T-helper 22 cell (primary cell): ENCODE results near the gene POLL.
"Not testable (repeated sequence)": the region's sequence is repeated elsewhere in the genome, so short reads cannot be mapped to it uniquely, and the experiment has no call there.

ENCODE experiments used
- DNase-seq: peaks from one replicate; pipeline ENCODE4 v3.0.0-alpha.2; 2020; ENCODE audit warnings: low read depth

Gene POLL

DNA sequence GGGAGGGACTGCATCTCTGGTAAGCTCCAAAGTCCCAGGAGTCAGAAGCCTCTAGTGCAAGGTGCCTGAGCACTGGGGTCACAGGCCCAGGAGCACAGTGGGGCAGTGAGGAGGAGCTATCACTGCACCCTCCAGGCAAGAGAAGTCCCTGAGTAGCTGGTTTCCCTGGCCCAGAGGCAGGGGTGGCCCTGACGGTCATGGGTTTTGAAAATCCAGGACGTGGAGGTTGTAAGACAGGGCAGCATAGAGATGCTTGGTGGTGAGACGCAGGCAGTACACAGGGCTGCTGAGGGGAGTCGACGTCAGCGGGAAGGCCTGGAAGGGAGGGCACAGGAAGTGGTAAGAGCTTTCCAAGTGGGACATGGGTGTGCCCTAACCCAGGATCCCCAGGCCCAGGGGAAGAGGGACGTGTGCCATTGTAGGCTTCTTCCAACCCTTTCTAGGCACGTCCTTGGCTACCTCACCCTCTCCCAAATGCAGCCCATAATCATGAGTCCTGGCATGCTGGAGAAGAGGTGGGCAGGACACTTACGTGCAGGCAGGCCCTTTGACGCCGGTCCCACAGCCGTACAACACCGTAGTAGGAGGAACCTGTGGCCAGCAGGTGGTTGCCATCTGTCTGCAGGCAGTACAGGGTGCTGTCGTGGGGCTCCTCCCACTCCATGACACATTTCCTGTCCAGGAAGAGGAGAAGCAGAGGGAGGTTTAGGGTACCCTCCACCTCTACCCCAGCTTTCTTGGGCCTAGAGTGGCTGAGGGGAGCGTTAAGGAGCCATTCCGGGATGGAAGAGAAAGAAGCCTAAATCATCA is 23.2 kb upstream of the POLL start:
- no peak for DNase-seq

DNA sequence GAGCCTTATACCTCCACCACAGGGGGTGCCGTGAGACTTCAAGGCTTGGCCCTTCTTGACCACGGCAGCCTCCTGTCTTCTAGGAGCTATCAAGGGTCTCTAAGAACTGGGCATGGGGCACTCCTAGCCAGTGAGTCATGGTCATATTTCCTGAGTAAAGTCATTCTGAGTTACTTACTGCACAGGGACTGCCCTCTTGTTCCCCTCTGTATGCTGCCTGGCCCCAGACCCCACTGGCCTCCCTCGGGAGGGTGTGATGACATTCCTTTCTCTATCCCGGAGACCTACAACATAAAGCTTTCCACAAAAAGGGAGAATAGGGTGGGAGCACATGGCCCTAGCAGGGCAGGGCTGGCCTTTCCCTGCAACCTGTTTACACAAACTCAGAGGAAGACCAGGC is 21.4 kb upstream of the POLL start:
- DNase-seq, result no peak

DNA sequence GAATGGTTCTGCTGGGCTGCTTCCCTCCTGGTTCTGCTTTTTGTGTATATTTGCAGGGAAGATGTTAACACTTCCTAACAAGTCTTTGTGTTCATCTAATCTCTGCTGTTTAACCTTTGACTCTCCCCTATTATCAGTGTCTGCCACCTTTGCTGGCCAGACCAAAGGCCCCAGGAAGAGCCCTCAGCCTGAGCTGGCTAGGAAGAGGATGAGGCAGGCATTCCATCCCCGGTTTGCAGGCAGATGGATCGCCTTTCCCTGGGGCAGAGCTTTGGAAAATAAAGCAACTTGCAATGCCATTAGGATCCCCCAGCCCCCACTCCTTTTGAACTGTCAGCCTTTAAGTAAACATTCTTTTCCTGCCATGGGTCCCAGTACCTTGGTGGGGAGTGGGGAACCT is 19.1 kb upstream of the POLL start:
- no peak for DNase-seq

DNA sequence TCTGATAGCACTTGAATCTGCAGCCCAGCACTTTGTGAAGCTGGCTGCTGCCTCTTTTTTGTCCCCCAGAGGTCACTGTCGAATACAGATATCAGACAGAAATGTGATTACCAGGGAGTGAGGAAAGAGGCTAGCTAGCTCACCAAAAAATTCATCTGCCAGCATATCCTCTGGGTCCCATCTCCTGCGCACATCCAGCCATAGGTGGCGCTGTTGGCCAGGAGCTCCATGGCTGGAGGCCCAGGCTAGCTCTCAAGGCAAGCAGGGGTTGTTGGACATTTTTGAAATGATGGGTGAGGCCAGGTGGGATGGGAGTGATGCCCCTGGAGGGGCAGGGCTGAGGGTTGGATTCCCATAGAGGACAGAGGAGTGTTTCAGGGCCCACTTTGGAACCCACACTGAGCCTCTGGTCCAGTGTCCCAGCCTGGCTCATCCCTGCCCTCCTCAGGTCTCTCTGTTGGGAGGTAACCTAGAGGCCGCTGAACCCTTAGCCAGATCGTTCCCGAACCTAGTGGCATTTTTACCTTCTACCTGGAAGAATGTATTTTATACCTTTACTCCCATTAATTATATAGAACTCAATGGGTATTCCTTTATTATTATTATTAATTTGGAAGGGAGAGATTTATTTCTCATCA is 14.8 kb upstream of the POLL start:
- DNase-seq, result no peak

DNA sequence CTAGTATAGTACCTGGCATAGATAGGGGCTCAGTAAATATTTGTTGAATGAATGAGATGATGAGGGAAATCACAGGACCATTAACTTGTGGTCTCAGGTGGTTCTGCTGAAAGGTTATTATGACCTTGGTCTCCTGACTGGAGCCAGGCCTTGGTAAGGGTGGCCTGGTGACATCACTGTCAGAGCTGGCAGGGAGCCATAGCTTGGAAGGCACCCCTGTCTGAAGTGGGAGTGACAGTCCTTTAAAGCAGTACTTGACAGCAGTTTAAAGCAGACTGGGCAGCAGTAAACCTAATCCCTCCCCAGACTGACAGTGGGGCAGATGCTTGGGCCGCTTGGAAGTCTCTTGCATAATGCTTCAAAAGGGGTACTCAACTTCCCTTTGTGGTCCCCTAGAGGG is 13.5 kb upstream of the POLL start:
- DNase-seq, result no peak

DNA sequence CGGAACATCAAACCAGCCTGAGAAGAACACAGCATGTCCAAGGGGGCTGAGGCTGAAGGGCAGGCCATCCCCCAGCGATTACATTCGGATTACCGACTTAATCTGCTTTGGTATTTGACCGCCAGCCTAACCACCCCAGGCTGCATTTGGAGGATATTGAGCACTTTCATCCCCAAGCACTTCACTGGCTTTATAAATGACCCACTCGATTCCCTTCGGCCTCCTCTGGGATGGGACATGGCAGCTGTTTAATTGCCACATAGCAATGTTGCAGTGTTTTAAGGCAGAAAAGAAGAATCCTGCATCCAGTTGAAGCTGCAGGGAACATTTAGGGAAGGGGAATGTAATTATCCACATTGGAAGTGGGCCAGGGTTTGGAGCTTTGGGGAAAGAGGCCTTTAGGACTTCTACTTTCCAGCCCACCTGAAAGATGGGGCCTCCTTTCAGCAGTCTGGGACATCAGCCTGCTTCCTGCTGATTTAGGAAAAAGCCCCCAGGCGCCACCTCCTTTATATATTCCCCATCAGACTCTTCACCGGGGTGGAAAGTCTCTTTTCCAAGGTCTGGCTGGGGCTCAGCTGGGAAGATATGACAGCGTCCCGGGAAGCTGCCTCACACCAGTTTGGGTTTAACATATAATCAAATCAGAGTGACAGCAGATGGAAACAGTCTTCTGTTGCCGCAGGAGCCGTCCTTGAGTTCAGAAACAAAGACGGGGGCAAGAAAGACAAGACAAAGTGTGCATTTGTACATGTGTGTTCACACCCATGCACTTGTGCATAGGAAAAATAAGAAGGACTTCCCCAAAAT is 9.2 kb upstream of the POLL start:
- no peak for DNase-seq

DNA sequence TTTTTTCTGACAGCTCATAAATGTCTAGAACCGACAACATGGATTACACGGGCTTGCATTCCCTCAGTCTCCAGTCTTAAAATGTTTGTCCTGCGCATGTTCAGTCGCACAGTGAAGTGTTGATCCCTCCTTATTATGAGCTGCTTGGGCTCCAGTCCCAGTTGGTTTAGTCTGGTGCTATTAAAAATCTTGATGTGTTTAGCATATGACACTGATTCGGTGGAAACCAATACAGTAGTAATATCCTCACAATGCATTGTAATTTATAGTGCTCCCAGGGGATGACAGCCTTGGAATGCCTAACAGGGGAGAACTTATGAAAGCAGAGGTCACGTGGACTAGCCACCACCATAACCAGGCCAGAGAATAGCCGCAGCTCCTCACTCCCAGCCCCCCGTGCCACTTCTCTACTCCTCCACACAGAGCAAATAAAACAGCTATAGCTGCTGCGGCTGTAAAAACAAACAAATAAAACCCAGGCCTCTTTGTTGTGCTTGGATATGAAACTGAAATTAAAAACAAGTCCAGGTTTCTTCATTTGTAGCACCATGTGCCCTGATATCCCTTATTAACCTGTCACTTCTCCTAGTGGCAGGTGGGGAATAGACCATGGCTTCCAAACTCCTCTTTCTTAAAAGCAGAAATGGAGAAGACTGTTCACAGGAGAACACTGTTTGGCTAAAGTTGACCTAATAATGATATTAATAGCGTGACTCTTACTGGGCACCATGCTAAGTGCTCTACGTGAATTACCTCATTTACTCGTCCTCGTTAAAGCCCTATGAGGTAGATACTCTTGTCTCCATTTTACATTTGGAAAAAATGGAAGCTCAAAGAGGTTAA is 7.8 kb upstream of the POLL start:
- no peak for DNase-seq

DNA sequence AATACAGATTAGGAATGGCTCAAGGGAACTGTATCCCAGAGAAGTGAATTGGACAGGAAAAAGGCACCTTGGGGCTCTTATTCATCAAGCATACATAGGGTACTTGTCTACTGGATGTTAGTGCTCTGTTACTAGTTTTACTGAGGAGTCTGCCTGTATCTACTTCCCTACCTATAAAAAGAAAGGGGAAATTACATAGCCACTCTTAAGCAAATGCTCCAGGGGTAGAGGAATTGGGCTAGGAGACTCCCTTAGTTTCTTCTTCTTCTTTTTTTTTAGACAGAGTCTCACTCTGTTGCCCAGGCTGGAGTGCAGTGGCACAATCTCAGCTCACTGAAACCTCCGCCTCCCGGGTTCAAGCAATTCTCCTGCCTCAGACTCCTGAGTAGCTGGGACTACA is 5.3 kb upstream of the POLL start:
- not testable (repeated sequence) for DNase-seq

DNA sequence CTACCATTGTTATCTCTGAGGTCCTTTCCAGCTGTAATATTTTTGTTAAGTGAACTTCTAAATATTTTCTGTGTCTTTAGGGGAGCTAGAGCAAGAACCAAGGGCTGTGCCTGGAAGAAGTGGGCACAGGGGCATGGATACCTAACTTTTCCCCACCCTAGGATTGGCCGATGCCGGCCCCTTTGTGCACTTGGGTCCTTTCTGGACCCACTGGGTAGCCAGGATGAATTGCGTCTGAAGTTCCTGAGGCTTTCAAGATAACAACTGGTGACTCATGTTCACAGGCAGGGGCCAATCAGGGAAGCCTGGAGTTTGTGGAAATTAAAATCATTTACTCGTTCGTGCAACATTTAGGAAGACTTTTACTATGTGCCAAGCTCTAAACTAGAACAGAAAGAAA is 822 bp upstream of the POLL start:
- no peak for DNase-seq

DNA sequence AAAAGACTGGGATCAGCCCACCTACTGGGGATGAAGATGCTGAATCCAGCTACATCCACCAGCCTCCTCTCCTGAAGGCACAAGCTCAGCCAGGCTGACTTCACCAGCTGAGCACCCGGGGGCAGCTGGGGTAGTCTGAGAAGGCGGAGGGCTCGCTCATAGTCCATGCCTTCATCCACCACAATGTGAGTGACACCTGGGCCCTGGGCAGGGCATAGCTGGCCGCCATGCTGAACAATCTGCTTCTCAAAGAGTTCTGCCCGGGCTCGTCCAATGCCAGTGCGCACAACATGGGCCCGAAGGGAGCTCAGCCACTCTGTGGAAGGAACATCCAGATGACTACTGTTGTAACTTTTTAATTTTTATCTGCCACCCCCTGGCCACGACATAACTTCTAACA is 2.2 kb downstream of the POLL start:
- DNase-seq, result no peak

DNA sequence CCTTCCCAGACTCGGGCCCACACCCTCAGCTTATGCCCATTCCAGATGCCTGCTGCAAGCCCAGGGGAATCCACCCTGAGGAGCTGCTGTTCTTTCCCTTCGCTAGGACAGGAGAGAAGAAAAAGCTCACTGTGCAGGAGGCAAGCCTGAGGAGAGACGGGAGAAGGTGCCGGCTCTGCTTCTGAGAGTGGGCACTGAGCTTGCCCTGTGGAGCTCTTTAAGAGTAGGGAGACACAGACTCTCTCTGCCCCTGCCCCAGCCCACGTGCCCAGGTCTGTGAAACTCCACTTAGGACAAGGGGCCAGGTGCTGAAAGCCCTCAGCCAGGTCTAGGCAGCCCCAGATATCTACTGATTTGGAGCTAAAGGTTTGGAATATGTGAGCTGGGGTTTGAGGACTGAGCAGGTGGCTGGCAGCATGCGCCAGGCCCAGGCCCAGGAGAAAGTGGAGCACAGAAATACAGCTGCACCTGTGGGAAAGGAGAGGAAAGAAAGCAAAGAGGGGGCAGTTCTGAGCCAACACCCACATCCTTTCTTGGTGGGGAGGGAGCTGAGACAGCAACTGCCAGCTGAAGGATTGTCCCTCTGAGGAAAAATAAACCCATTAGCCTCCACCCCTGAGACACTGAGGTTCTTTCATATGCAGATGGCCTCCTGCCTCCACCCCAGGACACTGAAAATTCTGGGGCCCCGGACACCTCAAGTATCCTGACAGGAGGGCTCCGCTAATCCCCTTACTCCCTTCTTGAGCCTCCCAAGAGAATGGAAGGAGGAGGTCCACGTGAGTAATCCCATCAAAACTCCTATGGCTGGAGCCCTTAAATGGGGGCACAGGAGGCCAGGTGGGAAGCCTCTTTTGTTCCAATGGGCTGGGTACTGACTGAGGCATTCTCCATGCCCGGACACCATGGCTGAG is 7.3 kb downstream of the POLL start:
- no peak for DNase-seq

DNA sequence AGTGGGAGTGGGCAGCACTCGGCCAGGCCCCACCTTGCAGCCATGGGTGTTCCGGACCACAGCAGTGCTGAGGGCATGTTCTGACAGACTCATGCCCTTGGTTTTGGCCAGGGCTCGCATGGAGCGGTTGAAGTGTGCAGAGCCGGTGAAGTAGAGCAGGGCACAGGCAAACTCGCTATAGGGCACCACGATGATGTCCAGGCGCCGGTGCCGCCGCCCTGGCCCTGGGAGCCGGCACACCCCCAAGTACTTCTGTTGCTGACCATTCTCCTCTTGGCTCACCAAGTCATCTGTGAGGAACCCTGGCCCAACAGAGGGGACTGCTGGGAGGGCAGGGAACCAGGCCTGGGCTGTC is 8.6 kb downstream of the POLL start:
- no peak for DNase-seq

DNA sequence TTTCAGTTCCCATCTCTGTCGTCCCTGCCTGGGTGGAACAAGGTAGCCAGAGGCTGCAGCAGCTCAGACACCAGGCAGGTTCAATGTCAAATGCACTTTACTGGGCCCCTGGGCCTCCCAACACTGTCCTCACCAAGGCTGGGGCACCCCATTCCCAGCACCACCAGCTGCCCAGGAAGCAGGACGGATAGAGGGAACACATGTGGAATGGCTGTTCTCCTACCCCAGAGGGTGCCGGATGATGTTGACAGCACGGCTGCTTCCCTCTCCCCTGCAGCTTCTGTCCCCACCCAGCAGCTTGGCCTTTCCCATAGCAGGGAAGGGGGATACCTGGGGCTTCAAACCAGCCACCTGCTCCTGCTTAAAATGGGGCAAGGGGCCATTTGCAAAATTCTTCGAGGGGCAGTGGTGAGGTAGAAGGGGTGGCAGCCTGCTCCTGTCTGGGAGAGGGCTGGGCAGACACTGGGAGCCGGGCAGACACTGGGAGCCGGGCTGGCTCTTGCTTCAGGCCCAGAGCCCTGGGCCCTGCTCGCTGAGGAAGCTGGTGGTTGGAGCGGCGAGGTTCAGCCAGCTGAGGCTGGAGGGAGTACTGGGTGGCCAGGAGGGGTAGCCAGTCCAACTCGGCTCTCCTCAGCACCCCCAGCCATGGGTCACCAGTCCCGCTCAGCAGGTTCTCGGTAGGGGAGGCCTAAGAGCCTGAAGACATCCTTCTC is 9.1 kb downstream of the POLL start:
- no peak for DNase-seq

DNA sequence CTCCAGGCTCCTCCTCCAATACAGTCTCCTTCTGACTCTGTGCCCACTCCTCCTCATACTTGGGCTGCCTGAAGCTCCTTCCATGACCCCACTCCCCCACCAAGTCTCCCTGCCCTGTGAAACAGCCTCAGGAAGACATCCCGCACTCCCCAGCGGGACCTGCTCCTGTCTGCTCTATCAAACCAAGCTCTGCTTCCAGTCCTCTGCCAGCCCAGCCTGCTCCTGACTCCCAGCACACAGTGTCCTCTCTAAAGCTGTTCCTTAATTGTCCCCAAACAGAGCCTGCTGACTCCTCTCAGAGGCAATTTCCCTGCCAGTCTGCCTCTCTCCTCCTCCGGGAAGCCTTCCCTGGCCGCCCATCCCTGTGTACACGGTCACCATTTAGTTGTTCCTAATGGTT is 9.9 kb downstream of the POLL start:
- DNase-seq, result no peak

DNA sequence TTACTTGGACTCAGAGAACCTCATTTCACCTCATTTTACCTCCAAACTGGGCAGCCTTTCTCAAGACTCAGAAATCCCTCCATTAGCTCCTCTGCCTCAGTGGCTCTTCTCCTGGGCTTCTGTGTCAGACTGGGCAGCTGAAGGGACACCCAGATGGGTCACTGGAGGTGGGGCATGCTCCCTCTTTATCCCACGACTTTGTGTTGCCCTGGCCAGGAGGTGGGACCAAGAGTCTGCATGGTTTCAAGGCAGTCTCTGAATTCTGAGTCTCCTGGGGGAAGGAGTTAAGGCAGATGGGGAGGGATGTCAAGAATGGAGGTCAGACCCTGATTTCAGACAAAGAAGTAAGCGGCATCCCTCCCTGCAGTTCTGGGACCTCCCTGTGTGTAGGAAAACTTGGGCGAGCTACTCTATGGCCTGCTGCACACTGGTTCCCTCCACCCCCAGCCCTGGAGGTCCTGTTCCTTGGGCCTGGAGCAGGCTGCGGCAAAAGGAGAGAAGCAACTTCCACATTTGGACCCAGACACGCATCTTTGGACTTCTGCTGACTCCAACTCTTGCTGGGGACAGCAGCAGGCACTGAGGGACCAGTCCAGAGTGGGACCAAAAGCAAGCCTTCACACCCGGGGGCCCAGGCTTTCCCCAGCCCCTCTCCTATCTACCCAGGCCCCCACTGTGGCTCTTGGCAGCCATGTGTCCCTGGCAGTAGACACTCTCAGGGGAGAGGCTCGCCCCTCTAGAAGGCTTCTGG is 10.8 kb downstream of the POLL start:
- no peak for DNase-seq

DNA sequence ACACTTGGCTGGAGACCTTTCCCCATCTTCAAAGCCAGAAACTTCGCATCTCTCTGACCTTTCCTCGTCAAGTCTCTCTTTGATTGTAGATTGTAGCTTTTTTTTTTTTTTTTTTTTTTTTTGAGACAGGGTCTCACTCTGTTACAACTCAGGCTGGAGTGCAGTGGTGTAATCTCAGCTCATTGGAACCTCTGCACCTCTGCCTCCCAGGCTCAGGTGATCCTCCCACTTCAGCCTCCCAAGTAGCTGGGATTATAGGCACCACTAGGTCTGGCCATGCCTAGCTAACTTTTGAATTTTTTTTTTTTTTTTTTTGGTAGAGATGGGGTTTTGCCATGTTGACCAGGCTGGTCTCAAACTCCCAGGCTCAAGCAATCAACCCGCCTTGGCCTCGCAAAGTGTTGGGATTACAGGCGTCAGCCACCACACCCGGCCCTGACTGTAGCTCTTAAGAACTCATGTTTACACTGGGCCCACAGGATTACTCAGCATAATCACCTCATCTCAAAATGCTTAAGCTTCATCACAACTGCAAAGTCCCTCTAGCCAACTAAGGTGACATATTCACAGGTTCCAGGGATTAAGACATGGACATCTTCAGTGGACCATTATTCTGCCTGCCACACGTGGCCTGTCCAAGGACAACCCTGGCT is 11.7 kb downstream of the POLL start:
- DNase-seq, result no peak

DNA sequence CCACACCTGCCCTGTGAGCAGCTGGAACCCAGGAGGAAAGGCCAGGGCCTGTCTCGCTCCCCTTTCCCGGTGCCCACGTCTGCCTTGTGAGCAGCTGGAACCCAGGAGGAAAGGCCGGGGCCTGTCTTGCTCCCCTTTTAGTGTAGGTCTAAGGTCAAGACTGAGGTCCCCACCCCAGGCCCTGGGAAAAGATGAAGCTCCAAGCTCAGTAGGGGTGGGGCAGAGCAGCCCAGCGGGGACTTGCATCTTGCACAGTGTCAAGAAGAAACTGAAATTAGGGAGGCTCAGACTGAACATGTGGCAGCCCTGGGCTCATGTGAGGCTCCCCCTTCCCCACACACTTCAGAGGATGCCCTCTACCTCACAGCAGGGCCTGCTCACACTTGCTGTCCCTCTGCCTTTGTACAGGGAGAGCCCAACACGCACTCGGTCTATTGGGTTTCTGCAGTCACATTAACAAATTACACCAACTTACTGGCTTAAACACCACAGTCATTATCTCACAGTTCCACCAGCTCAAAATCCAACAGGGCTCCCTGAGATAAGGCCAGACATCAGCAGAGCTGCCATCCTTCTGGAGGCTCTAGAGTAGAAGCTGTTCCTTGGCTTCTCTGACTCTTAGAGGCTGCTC is 12.4 kb downstream of the POLL start:
- no peak for DNase-seq

DNA sequence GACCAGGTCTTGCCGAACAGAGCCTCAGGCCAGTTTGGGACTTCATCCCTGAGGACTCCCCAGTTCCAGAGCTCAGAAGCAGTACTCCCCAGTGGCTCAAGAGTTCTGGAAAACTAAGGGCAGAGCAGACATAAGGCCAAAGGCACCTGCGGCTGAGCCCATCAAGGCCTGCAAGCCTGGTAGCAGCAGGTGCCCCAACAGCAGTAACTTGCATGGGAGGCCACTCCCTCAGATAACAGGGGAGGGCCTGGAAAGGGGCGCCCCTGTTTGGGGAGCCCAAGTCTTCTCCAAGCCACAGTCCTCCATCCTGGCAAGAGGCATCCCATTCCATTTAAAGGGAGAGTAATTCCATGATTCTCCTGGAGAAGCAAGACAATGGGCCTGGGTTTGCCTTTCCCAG is 13.0 kb downstream of the POLL start:
- no peak for DNase-seq
